Stimulated activated CD4-positive, alpha-beta T cell treated with anti-CD3 and anti-CD28 coated beads, Interleukin-12 subunit alpha, Interleukin-12 subunit beta, amount 100 ng/mL, for 4 hours (primary cell): ENCODE results near the gene ARHGEF7.

ENCODE experiments used
- DNase-seq: peaks from one replicate; pipeline ENCODE4 v3.0.0-alpha.2; 2020

ARHGEF7 gene

GRCh38 chr13:111316161-111316730, 201.1 kb downstream of the ARHGEF7 start:
- no peak for DNase-seq

DNA sequence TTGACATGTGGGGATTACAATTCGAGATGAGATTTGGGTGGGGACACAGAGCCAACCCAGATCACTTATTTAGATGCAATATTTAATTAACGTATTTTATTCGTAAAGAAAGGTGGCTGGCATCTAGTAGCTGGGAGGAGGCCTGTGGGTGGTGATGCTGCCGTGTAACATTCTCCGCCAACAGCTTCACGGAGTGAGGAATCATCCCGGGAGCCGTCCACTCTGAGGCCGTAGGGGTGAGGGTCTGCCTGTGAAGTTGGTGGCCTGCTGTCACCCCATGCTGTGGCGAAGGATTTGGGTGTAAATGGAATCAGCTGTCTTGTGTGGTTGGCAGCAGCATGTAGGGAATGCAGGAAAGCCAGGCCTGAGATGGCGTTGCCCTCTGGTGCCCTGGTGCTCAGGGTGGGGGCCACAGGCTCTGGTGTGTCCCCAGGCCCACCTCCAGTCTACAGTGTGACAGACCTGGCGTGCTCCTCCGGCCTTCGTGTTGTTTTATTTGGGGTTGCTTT, 202.0 kb downstream of the ARHGEF7 start:
- DNase-seq = no peak

DNA sequence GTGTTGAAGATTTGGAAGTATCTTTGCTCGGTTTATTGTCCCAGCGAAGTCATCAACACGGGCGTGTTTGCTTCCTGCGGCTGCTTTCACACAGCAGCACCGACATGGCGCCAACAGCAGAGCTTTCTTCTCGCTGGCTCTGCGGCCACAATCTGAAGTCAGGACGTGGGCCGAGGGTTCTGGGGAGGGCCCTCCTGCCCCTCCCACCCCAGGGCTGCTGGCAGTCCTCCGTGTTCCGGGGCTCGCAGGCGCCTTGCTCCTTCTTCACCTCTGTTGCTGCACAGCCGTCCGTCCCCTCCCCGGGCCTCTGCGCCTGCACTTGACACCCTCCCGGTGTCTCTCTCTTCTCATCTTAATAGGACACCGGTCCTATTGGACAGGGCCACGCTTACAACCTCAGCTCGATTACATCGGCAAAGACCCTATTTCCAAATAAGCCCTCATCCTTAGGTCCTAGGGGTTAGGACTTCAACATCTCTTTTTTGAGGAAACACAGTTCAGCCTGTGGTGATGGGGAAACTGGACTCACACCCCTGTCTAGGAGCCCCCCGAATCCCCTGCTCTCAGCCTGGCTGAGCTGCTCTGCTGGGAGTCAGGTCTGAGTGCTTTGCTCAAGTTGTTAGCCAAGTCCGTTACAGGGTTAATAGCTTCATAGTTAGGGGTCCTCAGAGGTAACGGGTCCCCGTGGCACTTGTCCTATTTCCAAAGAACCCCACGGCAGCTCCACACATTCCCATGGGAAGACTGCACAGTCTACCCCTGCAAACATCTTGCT, 202.6 kb downstream of the ARHGEF7 start:
- DNase-seq = no peak

- no peak for DNase-seq
Observed at GRCh38 chr13:111318386-111318785, 203.3 kb downstream of the ARHGEF7 start.

DNA sequence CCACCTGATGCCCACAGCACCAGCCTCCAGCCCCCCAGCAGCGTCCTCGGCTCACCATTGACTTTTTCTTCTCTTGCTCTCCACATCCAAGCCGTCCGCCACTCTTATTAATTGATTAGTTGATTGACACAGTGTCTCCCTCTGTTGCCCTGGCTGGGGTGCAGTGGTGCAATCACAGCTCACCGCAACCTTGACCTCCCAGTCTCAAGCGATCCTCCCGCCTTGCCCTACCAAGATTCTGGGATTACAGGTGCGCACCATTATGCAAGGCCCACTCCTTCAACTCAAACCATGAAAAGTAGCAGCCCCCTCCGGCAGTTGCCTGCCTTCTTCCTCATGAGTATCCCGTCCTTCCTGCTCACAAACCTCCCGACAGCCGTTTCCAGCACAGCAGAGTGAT, 204.4 kb downstream of the ARHGEF7 start:
- no peak for DNase-seq

DNA sequence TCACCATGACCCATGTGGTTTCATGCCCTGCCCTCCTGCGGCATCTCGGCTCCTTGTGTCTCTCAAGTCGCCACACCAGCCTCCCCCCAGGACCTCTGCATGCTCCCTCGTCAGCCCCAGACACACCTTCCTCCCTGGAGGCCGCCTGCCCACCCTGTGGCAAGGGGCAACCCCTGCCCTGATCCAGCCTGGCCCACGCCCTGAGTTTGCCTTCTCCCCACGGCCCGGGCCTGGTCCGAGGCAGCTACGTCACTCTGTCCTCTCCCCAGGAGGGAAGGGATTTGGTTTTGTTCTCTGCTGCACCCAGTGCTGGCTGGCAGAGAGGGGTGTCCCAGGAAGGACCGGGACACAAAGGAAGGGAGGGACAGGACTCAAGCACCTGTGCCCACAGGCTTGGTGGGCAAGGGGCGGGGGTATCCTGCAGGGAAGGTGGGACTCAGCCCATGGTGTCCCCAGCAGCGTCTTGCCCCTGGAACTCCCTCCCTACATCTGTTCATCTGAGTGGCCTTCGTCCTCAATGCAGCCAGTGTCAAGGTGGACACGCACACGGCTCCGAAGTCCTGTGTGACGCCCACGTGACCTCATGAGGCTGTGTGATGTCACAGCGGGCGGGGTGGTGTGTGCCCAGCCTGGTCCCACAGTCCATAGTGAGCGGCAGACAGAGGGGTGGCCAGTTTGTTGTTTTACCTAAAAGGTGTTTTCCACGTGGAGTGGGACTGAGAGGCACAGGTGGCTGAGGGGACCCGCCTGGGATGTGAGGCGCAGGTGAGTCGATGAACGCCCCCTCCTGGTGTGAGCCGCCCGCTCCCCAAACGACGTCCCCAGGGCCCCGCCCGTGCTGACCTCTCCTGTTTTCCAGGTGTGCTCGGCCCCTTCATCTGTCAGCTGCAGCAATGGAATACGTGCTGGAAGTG, 205.1 kb downstream of the ARHGEF7 start, which contains the start of gene TEX29:
Gene TEX29, plus strand, starts transcription at position 645 of the 914 bp plus-strand sequence. Its CDS starts 249 bp downstream, at position 894.
- no peak for DNase-seq

DNA sequence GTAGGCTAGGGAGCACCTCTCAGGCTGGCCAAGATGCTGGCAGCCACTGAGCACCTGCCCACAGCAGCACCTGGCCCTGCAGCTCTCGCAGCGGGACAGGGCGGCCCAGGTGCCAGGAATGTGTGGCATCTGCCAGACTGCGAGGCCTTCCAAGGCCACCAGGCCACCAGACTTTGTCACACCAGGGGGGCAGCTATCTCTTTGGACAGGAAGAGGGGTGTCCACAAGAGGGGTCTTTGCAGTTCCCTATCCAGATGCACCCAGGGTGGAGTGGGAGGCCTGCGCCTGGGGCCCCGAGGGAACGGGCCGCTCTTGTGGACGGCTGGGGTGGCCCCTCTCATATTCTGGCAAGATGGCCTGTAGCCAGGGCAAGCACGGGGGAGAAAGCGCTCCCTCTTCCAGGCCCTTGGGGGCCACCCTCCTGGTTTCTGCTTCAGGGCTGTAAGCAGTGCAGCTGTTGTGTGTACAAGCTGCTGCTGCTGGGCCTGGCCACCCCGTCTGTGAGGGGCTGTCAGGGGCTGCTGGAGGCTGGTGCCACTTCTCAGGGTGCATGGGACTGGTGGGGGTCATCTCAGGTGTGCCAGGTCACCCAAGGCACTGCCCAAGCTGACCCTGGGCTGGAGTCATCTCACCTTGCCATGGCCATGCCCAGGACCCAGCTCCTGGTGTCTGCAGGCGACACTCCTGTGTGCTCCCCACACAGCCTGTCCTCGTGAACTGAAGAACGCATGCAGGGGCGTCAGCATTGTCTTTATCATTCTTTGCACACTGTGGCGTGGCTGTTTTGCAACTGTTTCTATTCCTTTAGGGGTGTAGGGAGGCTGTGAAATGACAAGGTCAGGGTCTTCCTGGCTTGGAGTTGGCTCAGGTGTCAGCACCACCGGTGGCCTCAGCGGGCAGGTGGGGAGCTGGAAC, 207.1 kb downstream of the ARHGEF7 start:
- no peak for DNase-seq

GRCh38 chr13:111322916-111323331, 207.8 kb downstream of the ARHGEF7 start:
- no peak for DNase-seq

DNA sequence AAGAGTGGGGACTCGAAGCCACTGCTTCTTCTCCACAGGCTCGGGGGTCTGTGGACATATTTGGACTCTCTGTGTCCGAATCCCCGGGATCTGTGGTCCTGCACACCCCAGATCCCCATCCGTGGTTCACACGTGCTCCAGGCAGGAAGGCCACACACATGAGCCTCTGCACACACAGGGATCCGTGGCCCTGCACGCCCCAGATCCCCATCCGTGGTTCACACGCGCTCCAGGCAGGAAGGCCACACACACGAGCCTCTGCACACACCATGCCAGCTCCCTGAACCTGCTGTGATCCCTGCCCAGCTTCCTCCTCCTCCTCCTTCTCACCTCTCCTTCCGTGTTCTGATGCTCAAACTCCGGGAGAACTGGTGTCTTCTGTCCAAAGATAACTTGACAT, 208.4 kb downstream of the ARHGEF7 start:
- DNase-seq = no peak

- no peak for DNase-seq
Observed at GRCh38 chr13:111323950-111324651, 209.0 kb downstream of the ARHGEF7 start.

- DNase-seq = no peak
Observed at GRCh38 chr13:111324736-111325135, 209.6 kb downstream of the ARHGEF7 start.

- DNase-seq = no peak
Observed at GRCh38 chr13:111325146-111325890, 210.2 kb downstream of the ARHGEF7 start.

- no peak for DNase-seq
Observed at GRCh38 chr13:111325941-111326620, 211.0 kb downstream of the ARHGEF7 start.

GRCh38 chr13:111326621-111326965, 211.5 kb downstream of the ARHGEF7 start:
- DNase-seq = no peak

DNA sequence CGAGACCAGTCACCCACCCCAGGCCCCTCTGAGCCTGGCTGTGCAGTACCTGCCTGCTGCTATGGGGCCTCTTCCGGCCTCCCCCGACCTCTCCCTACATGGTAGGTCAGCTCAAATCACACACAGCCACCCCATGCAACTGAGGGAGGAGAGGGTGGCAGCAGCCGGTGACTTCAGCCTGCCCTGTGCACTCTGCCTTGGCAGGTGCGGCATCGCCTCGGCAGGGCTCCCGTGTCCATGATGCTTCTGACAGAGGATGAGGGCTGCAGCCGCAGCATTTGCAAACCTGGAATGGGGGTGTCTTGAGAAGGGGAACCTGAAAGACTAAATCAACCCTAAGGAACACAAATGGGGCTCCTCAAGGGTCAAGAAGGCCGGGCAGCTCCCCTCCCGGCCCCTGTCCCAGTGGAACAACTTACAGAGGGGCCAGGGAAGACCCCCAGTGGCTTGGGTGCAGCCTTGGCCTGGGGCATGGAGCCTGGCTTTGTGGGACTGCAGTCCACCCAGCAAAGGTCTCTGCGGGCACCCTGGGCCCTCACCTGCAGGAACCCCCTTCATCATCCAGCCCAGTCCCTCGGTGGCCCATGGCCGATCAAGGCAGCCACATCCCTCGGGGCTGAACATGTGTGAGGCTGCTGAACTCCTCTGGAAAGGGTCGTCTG, 212.0 kb downstream of the ARHGEF7 start:
- DNase-seq = no peak

GRCh38 chr13:111327730-111328573, 212.8 kb downstream of the ARHGEF7 start:
- DNase-seq = no peak

- DNase-seq = no peak
Observed at GRCh38 chr13:111328574-111329410, 213.7 kb downstream of the ARHGEF7 start.

GRCh38 chr13:111329641-111330040, 214.5 kb downstream of the ARHGEF7 start:
- no peak for DNase-seq
